ENCODE data around the gene NELFB. TPM values are rescaled to one million over a fixed set of nuclear protein-coding genes. Genes with fewer than 3 reads are reported as not detected.

NELFB gene
- total RNA-seq, 1 experiment from 2014 or later: 95.0 TPM

DNA sequence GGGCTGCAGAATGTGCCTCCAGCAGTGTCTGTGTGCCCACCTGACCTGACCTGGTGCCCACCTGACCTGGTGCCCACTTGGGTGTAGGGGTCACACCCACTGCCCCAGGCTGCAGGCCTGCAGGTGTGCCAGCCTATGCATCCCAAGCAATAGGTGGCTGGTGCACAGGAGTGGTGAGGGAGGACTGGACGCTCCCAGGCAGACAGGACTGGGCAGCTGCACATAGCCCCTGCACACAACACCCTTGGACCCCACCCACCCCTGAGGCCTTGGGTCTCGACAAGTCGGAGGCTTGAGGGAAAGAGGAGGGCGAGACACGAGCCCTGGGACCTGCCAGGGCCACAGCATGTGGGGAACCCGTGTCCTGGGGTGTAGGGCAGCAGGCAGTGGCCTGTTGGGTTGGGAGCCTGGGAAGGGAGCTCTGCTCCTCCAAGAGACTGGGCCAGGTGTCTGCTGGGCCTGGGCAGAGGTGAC is 57.8 kb downstream of the NELFB start (continued):
- TF ChIP-seq, protein P1, sequence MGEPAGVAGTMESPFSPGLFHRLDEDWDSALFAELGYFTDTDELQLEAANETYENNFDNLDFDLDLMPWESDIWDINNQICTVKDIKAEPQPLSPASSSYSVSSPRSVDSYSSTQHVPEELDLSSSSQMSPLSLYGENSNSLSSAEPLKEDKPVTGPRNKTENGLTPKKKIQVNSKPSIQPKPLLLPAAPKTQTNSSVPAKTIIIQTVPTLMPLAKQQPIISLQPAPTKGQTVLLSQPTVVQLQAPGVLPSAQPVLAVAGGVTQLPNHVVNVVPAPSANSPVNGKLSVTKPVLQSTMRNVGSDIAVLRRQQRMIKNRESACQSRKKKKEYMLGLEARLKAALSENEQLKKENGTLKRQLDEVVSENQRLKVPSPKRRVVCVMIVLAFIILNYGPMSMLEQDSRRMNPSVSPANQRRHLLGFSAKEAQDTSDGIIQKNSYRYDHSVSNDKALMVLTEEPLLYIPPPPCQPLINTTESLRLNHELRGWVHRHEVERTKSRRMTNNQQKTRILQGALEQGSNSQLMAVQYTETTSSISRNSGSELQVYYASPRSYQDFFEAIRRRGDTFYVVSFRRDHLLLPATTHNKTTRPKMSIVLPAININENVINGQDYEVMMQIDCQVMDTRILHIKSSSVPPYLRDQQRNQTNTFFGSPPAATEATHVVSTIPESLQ (CRISPR knock-in tag; IDR thresholded peaks at IDR 0.05): no peak
- TF ChIP-seq, protein P2, sequence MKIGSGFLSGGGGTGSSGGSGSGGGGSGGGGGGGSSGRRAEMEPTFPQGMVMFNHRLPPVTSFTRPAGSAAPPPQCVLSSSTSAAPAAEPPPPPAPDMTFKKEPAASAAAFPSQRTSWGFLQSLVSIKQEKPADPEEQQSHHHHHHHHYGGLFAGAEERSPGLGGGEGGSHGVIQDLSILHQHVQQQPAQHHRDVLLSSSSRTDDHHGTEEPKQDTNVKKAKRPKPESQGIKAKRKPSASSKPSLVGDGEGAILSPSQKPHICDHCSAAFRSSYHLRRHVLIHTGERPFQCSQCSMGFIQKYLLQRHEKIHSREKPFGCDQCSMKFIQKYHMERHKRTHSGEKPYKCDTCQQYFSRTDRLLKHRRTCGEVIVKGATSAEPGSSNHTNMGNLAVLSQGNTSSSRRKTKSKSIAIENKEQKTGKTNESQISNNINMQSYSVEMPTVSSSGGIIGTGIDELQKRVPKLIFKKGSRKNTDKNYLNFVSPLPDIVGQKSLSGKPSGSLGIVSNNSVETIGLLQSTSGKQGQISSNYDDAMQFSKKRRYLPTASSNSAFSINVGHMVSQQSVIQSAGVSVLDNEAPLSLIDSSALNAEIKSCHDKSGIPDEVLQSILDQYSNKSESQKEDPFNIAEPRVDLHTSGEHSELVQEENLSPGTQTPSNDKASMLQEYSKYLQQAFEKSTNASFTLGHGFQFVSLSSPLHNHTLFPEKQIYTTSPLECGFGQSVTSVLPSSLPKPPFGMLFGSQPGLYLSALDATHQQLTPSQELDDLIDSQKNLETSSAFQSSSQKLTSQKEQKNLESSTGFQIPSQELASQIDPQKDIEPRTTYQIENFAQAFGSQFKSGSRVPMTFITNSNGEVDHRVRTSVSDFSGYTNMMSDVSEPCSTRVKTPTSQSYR (CRISPR knock-in tag; IDR thresholded peaks at IDR 0.05): no peak
- TF ChIP-seq TEAD4 (CRISPR knock-in tag; IDR thresholded peaks at IDR 0.05) (no peak), ZNF317 (CRISPR knock-in tag; IDR thresholded peaks at IDR 0.05; ENCODE audit: borderline replicate concordance, low read depth) (no peak), ZBTB21 (CRISPR knock-in tag; IDR thresholded peaks at IDR 0.05; ENCODE audit: borderline replicate concordance) (no peak), ZNF121 (CRISPR knock-in tag; IDR thresholded peaks at IDR 0.05) (no peak), TCF7 (CRISPR knock-in tag; IDR thresholded peaks at IDR 0.05; ENCODE audit: low read depth) (no peak), KAT7 (CRISPR knock-in tag; IDR thresholded peaks at IDR 0.05; ENCODE audit: borderline replicate concordance) (no peak), NR1H2 (CRISPR knock-in tag; IDR thresholded peaks at IDR 0.05) (no peak)
- TF ChIP-seq, protein P3, sequence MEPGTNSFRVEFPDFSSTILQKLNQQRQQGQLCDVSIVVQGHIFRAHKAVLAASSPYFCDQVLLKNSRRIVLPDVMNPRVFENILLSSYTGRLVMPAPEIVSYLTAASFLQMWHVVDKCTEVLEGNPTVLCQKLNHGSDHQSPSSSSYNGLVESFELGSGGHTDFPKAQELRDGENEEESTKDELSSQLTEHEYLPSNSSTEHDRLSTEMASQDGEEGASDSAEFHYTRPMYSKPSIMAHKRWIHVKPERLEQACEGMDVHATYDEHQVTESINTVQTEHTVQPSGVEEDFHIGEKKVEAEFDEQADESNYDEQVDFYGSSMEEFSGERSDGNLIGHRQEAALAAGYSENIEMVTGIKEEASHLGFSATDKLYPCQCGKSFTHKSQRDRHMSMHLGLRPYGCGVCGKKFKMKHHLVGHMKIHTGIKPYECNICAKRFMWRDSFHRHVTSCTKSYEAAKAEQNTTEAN (CRISPR knock-in tag; IDR thresholded peaks at IDR 0.05): no peak
- TF ChIP-seq, protein P4, sequence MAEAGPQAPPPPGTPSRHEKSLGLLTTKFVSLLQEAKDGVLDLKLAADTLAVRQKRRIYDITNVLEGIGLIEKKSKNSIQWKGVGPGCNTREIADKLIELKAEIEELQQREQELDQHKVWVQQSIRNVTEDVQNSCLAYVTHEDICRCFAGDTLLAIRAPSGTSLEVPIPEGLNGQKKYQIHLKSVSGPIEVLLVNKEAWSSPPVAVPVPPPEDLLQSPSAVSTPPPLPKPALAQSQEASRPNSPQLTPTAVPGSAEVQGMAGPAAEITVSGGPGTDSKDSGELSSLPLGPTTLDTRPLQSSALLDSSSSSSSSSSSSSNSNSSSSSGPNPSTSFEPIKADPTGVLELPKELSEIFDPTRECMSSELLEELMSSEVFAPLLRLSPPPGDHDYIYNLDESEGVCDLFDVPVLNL (CRISPR knock-in tag; IDR thresholded peaks at IDR 0.05; ENCODE audit: borderline replicate concordance, low read depth): no peak
- TF ChIP-seq, protein P5, sequence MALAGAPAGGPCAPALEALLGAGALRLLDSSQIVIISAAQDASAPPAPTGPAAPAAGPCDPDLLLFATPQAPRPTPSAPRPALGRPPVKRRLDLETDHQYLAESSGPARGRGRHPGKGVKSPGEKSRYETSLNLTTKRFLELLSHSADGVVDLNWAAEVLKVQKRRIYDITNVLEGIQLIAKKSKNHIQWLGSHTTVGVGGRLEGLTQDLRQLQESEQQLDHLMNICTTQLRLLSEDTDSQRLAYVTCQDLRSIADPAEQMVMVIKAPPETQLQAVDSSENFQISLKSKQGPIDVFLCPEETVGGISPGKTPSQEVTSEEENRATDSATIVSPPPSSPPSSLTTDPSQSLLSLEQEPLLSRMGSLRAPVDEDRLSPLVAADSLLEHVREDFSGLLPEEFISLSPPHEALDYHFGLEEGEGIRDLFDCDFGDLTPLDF (CRISPR knock-in tag; IDR thresholded peaks at IDR 0.05): no peak

DNA sequence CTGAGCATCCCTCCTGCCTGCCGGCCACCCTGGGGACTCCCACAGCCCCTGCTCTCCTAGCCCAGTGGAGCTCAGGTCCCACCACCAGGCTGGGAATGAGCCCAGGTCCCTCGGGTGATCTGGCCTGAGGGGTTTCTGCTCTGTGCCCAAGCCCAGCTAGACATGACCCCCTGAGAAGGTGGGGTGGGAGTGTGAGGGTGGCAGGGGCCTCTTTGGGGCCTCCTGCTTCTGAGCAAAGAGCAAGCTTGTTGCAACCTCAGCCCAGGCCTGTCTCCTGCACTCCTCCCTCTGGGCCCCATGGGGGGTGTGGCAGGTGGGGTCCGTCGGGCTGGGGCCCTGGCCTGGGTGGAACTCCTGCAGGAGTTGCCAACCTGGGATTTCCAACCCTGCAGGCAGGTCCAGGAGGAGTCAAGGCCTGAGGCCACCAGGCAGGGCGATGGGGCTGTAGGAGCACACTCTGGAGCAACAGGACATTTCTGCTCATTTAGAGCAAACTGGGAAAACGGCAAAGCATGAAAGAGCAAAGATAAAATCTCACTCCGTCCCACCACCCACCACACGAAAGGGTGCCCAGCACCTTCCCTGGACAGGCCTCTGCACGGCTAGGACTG is 58.3 kb downstream of the NELFB start:
- Mint-ChIP-seq H3K27me3 (ENCODE audit: low read depth) (no peaks in the 10 kb centered on the region), H3K36me3 (no peaks in the 10 kb centered on the region), H3K4me1 (peaks cover 5% of the 10 kb centered on the region; the same call in 1 of the 2 replicates), H3K4me3 (no peak overlapping the region), H3K9me3 (no peaks in the 10 kb centered on the region), H3K27ac (no peak overlapping the region)
- ChIA-PET POLR2A (no interaction called here), CTCF (interaction anchor here (0.9 to 2.9 kb wide), 3 partner anchors 11 to 110 kb away, joined by 3 to 15 read pairs (median 3); partner anchors contain the start of genes EXD3, NOXA1 and NRARP)
- DNase-seq (ENCODE audit: low spot score) (no peak), ATAC-seq (no peak)
- TF ChIP-seq OVOL2 (CRISPR knock-in tag; IDR thresholded peaks at IDR 0.05; ENCODE audit: borderline replicate concordance) (no peak), ESRRA (CRISPR knock-in tag; IDR thresholded peaks at IDR 0.05; ENCODE audit: borderline replicate concordance) (no peak), RORB (CRISPR knock-in tag; IDR thresholded peaks at IDR 0.05) (no peak), SOX15 (CRISPR knock-in tag; IDR thresholded peaks at IDR 0.05) (no peak), ETV6 (CRISPR knock-in tag; IDR thresholded peaks at IDR 0.05) (no peak), CBFB (CRISPR knock-in tag; IDR thresholded peaks at IDR 0.05; ENCODE audit: low read depth) (no peak), ZNF671 (CRISPR knock-in tag; IDR thresholded peaks at IDR 0.05) (no peak), ZNF396 (CRISPR knock-in tag; IDR thresholded peaks at IDR 0.05; ENCODE audit: borderline replicate concordance) (no peak), CREB1 (CRISPR knock-in tag; IDR thresholded peaks at IDR 0.05) (no peak), TCF7 (CRISPR knock-in tag; IDR thresholded peaks at IDR 0.05; ENCODE audit: low read depth) (no peak)
- TF ChIP-seq, protein P6, sequence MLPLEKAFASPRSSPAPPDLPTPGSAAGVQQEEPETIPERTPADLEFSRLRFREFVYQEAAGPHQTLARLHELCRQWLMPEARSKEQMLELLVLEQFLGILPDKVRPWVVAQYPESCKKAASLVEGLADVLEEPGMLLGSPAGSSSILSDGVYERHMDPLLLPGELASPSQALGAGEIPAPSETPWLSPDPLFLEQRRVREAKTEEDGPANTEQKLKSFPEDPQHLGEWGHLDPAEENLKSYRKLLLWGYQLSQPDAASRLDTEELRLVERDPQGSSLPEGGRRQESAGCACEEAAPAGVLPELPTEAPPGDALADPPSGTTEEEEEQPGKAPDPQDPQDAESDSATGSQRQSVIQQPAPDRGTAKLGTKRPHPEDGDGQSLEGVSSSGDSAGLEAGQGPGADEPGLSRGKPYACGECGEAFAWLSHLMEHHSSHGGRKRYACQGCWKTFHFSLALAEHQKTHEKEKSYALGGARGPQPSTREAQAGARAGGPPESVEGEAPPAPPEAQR (CRISPR knock-in tag; IDR thresholded peaks at IDR 0.05): no peak
- TF ChIP-seq, protein P4 (CRISPR knock-in tag; IDR thresholded peaks at IDR 0.05; ENCODE audit: borderline replicate concordance, low read depth): no peak
- TF ChIP-seq, protein P7, sequence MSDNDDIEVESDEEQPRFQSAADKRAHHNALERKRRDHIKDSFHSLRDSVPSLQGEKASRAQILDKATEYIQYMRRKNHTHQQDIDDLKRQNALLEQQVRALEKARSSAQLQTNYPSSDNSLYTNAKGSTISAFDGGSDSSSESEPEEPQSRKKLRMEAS (CRISPR knock-in tag; IDR thresholded peaks at IDR 0.05): no peak
- TF ChIP-seq, protein P8, sequence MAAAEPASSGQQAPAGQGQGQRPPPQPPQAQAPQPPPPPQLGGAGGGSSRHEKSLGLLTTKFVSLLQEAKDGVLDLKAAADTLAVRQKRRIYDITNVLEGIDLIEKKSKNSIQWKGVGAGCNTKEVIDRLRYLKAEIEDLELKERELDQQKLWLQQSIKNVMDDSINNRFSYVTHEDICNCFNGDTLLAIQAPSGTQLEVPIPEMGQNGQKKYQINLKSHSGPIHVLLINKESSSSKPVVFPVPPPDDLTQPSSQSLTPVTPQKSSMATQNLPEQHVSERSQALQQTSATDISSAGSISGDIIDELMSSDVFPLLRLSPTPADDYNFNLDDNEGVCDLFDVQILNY (CRISPR knock-in tag; IDR thresholded peaks at IDR 0.05): no peak

Measured in WTC11 (cell line).